HG03354 (cell line): ENCODE measurements around the gene ANG.
"Not testable (repeated sequence)": the region's sequence is repeated elsewhere in the genome, so short reads cannot be mapped to it uniquely, and the experiment has no call there.

Source experiments
- ATAC-seq: cut with Tn5 transposase; IDR thresholded peaks from one replicate; pipeline ENCODE4 v1.9.1; 2021; ENCODE audit warnings: mild to moderate bottlenecking; ENCODE audit not compliant: unreplicated experiment, poor library complexity, severe bottlenecking

The ANG gene

GRCh38 chr14:20733684-20734429, 45.3 kb downstream of the ANG start:
- ATAC-seq: no peak

DNA sequence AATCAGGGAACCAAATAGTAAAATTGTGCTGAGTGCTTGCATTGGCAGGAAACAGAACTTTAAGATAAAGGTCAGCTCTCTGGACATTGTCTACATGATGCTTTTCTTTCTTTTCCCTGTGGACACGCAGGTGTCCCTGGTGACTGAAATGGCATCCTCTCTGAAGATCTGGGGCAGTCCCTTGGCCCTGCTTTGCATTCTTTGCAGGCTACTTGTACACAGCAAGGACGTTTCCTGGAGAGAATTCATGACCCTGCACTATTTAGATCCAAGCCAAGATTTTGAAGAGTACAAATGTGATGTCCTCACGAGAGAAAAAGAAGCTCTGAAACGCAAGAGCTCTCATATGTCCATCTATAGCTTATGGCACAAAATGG, 45.9 kb downstream of the ANG start:
- ATAC-seq: no peak

DNA sequence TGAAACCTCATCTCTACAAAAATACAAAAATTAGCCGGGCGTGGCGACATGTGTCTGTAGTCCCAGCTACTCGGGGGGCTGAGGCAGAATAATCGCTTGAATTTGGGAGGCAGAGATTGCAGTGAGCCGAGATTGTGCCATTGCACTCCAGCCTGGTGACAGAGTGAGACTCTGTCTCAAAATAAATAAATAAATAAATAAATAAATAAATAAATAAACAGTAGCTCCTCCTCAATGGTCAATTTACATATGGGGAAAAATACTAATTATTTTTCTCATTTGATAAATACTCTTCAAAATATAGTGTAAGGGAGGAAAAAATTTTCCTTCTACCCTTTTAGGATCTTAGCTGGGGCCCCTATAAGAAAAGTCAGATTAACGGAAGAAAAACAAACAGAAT, 49.7 kb downstream of the ANG start:
- not testable (repeated sequence) for ATAC-seq

GRCh38 chr14:20742132-20742531, 53.6 kb downstream of the ANG start:
- no peak for ATAC-seq

DNA sequence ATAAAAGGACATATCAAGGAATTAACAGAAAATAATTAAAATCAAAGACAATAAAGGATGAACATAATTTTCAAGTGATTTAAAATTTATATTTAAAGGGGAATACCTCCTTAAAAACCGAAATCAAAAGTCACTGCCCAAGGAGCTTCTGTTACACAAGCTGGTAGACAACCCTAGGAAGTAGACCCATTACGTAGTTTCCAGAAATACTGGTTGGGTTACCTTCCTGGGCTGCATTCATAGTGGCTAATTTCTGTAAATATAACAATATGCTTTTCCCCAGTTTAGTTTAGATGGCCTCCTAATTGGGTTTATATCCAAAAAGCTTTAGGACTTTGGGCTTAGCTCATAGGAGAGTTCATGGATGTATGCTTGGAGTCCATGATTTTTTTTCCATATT, 55.0 kb downstream of the ANG start:
- no peak for ATAC-seq
